GM18498 (cell line): ENCODE data around the gene NVL.

Experiments used
- ATAC-seq: cut with Tn5 transposase; IDR thresholded peaks from one replicate; pipeline ENCODE4 v1.9.1; 2021; ENCODE audit warnings: mild to moderate bottlenecking, moderate library complexity; ENCODE audit not compliant: unreplicated experiment

The NVL gene

DNA sequence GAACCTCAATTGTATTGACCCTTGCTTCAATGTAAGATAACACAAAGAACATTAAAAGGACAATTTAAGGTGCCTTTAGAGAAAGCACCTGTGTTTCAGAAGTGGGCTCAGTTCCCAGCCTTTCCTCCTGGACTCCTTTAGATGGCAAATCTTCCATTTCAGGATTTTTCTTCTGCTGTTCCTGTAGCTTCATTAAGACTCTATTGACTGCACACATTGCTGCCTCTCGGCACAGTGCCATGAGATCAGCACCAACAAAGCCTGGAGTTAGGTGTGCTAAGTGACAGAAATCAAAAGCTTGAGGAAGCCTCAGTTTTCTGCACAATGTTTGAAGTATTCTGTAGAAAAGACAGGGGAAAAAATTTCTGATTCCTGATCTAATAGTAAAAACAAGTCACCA is 40.6 kb downstream of the NVL start:
- no peak for ATAC-seq

DNA sequence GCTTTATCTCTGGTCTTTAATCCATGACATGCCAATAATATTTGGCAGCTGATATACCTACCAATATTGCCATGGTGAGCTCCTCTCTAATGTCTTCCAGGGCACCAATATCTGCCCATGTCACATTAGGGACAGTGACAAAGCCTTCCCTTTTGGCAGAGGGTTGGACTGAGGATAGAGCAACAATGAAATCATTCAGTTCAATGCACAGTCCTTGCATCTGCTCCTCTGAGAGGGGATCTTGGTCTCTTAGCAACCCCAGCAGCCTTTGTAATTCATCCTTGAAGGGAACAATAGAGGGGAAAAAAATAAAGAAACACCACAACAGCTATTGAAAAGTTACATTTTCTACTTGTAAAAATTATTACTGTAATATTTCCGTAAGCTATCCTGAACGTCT is 42.3 kb downstream of the NVL start:
- ATAC-seq: no peak

DNA sequence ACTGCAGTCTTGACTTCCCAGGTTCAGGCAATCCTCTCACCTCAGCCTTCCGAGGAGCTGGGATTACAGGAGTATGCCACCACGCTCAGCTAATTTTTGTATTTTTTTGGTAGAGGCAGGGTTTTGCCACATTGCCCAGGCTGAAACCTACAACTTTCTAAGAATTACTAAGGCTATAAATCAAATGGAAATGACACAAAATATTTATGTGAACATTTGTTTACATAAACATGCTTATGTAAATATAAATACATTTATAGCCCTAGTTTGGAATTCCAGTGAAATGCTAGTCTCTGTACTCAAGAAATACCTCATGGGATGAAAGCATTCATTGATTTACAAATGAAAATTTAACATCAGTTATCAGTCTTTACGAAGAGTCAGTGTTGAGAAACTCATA is 47.8 kb downstream of the NVL start:
- ATAC-seq: no peak

DNA sequence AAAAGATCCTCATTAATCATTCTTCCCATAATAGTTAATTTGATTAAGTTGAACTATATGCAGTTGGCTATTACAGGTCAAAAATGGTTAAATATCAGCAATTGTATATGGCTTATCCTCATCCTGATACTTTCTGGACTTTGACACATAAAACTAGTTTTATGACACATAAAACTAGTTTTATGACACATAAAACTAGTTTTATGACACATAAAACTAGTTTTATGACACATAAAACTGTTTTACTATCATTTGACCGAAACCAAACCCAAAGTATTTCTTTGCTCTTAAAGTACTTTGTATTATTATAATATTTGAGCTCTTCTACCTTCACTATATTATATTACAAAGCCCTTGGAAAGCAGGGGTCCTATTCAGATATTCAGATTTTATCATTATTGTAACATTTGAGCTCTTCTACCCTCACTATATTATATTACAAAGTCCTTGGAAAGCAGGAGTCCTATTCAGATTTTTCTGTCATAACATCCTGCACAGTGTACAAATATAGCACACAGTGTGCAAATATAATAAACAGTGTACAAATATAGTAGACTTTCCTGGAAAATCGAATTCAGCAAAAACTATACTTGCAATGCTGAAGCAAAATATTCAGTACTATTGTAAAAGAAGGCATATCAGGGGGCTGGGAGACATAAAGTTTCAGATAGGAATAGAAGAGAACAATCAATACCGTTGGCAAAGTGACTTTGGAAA is 53.0 kb downstream of the NVL start:
- no peak for ATAC-seq

DNA sequence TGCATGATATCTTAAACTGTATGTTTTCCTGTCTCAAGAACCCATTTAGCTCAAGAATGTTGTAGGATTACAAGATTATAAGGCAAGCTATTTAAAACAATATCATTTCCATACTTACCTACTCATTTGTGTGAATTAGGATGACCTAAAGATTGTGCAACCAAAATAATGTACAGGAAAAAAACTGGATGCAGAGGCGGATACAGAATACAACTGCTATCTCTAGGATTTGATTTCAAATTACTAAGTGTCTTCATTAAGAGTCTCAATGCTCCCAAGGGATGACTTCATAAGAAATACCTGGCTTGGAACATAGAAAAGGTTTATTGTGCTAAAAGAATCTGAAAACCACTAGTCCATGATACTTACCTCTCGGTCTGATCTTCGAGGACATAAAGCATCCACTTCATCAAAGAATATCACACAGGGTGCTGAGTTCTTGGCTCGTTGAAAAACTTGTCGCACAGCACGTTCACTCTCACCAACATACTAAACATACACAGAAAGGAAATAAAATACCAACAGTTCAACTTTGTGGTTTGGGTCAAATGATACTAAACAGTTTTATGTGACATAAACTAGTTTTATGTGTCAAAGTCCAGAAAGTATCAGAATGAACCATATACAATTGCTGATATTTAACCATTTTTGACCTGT is 54.9 kb downstream of the NVL start:
- ATAC-seq: no peak

DNA sequence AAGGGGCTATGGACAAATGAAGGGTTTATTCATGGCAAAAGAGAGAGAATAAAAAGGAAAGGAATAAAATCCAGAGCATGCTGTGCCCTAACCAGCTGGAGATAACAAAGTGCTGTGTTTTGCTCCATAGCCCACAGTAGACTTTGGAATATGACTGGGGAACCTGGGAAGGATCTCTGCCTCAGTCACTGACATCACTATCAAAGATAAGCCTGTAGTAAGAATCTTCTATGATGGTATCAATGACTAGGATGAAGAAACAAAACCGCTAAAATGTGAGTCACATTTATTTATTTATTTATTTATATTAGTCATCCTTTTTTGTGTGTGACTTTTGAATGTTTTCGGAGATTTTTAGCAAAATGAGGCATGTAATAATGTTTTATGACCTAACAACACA is 56.3 kb downstream of the NVL start:
- no peak for ATAC-seq

DNA sequence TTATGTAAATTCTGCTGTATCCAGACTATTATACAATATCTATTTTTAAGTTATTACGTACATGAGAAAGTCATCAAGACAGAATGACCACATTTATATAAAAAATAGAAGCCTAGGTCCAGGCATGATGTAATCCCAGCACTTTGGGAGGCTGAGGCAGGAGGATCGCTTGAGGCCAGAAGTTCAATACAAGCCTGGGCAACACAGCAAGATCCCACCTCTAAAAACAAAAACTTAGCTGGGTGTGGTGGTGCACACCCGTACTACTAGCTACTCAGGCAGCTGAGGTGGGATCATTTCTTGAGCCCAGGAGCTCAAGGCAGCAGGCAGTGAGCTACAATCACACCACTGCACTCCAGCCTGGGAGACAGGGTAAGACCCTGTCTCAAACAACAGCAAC is 58.9 kb downstream of the NVL start:
- no peak for ATAC-seq

DNA sequence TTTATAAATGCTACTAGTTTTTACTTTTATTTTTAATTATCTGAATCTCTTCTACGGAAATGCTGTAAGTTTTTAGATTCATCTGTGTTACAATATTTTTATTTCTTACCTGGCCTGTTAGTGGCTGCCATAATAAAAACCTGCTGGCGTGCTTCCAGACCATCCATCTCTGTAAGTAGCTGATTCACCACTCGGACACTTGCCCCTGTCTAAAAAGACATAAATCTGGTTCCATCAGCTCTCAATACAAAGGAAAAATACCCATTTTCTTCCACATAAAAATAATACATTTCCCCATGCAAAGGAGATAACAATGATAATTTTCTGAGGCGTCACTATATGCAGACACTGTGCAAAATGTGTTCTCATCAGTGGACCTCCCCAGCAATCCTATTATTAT is 62.0 kb downstream of the NVL start:
- ATAC-seq: no peak

DNA sequence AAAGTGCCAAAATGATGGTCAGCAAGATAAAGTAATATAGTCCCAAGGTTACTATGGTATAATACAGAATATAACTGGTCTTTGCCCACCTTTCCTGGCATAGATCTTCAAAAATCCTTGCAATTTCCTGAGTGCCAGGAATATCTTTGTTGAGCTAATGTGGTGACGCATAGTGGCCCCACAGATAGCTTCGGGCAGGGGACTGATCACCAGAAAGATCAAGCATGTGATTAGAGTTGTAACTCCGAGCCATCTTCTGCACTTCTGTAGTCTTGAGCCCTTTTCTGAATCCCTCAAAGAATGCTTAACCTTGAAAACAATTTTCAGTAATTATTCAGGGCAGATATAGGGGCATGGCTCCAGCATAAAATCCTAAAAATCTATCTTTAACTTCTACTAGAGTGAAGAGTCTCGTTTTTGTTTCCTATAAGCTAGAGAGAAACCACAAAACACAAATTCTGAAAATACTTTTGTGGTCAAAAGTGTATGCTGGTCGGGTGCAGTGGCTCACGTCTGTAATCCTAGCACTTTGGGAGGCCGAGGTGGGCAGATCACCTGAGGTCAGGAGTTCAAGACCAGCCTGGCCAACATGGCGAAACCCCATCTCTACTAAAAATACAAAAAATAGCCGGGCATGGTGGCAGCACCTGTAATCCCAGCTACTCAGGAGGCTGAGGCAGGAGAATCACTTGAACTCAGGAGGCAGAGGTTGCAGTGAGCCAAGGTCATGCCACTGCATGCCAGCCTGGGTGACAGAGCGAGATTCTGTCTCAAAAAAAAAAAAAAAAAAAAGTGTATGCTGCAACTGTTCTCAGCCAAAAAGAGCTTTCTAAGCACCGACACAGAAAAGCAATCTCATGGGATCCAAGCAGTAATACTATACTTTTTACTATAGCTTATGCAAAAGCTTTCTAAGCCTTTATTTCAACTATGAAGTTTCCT is 62.8 kb downstream of the NVL start:
- peak; percentile 48 for ATAC-seq

DNA sequence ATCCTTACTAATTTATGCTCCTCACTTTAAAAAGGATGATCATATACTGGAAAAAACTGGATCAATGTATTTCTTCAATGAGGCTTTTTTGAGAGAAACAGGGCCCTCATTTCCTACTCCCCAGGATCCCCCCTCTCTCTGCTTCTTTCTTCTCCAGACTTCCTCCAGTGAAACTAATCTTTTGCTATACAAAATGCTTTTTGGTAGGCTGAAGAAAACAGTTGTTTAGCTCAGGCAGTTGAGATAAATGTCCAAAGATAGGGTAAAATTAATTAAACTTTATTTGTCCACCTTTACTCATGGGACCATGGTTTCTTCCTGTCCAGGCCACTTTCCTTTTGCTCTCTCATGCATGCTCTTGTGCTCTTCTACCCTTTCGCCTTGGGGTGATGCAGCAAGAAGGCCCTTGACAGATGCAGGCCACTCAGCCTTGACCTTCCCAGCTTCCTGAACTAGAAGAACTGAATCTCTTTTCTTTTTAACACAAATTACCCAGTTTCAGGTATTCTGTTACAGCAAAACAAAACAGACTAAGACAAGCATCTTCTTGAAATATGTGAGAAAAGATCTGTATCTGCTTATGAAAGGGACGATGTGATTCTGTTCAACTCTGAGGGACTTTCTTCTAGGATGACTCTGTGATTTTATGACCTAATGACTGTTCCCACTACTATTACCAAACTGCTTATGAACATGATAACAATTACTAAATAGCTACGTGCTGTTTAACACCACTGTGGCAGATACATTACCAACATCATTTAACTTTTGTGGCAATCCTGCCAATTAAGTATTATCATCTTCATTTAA is 63.7 kb downstream of the NVL start:
- ATAC-seq: peak; percentile 62

DNA sequence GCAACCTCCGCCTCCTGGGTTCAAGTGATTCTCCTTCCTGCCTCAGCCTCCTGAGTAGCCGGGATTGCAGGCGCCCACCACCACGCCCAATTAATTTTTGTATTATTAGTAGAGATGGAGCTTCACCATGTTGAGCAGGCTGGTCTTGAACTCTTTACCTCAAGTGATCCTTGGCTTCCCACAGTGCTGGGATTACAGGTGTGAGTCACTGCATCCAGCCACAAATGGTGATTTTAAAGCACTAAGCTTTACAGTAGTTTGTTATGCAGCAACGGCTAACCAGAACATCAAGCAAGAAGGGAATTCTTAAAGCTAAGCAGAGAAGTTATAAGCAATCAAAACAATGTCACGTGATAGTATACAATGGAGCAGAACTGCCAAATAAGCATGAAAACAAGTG is 65.7 kb downstream of the NVL start:
- ATAC-seq: no peak

DNA sequence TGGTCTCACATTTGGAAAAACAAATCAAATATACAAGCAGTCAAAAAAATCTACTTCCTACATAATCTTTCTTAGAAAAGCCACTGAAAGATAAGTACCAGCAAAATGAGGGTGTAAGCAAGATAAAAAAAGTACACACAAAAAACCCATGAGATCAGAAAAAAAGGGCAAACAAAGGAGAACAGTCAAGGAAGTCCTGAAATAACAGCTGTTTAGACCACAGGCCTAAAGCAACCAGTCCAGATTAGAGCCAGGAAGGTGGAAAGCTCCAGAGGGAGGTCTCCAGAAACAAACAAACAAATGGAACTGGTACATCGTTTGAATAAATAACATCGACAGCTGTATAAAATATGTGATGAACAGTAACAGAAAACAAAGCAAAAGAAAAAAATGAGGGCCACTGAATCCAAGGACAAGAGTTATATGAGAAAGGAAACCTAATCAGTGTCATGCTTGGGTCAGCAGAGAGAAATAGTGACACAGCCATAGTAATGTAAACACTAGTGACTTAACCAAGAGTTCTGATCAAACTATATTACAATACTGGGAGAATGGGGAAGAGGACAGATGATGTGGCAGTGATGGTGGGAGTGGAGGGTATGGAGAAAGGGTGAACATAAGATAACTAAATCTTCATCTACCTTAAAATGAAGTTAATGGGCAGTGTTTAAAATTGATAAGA is 67.5 kb downstream of the NVL start:
- no peak for ATAC-seq

DNA sequence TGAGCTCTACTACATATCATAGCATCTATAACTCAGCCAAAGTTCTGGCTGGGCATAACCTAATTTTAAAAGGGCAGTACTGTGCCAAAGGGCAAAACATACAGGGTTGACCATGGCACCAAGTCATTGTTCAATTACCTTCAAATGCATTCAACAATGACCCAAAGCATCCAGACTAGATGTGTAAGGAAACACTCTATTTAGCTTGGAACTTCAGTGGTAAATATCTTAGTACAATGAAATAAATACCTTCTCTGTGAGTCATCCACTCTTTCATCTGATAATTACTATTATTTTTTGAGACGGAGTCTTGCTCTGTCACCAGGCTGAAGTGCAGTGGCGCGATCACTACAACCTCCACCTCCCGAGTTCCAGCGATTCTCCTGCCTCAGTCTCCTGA is 70.0 kb downstream of the NVL start:
- ATAC-seq: no peak

DNA sequence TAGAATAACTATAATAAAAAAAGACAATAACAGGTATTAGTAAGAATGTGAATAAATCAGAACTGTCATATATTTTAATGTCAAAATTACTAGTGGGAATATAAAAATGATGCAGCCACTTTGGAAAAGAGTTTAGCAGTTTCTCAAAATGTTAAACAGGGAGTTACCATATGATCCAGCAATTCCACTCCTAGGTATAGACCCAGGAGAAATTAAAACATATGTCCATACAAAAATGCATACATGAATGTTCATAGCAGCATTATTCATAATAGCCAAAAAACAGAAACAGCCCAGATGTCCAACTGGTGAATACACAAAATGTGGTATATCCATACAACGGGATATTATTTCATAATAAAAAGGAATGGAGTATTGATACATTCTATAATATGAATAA is 71.6 kb downstream of the NVL start:
- no peak for ATAC-seq

DNA sequence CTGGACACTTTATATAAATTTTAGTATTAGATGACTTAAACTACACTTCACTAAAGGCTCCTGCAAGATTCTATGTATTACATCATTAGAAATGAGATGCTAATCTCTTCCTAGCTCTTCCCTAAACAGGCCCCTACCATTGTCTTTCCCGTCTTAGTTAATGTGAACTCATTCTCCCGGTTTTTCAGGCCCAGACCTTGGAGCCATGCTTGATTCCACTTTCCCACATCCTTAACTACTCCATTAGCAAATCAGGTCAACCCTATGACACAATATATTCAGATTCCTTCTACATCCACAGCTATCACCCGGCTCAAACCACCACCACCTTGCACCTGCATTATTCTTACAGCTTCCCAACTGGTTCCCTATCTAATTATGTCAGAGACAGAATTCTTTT is 73.3 kb downstream of the NVL start:
- no peak for ATAC-seq

DNA sequence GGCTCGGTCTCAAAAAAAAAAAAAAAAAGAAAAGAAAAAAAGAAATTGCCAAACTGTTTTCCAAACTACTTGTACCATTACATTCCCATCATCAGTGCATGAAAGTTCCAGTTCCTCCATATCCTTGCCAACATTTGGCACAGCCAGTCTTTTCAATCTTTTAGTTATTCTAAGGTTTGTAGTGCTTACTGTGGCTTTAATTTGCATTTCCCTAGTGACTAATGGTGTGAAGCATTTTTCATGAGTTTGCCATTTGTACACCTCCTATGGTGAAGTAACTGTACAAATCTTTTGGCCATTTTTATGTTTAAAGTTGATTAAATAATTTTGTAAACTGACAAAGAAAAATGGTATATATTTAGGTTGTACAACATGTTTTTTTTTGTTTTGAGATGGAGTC is 76.3 kb downstream of the NVL start:
- no peak for ATAC-seq

DNA sequence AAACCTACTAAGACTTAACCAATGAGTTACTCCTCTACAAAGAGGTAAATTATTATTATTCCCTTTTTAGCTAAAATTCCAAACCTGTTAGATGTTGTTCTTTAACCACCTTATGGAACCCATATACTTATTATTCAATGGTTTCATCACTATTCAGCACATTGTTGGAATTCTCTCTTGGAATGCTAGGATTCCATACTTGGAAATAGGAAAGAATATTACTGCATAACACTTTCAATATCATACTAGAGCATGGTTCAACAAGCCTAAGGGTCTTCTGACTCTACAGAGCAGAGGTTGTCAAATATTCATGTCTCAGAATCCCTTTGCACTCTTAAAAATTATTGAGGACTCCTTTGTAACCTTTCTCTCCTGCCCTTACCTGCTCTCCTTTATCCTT is 77.5 kb downstream of the NVL start:
- ATAC-seq: no peak

DNA sequence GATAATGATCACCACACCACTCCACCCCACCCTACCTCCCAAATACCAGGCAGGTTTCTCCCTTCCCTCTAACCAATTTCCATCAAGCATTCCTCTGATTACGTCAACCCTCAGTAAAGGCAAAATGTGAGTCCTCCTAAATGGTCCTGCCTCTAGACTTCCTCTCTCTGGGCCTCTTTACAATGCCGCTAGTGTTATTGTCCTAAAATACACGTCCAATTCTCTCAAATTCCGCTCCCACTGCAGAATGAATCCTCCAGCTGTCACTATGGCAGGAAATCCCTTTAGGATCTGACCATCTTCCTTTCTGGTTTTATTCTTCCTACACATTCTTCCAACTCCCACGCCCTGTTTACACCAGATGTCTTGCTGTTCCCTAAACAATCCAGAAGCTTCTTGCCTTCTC is 78.2 kb downstream of the NVL start:
- no peak for ATAC-seq

DNA sequence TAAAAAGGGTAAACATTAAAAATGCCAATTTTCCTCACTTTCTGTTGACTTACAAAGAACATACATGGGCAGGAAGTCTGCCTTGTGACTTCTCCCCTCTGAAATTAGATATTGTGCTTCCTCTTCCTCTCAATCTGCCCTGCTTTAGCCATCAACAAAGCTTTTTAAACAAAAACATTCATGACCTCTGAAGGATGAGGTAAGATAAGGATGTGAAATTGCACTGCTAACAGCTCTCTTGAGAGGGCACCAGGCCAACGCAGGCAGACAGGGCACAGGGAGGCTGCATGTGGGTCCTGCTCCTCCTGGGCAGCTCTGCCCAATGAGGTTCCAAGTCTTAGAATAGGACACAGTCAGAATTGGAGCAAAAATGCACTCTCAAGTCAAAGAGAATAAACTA is 84.8 kb downstream of the NVL start:
- peak; percentile 63 for ATAC-seq

DNA sequence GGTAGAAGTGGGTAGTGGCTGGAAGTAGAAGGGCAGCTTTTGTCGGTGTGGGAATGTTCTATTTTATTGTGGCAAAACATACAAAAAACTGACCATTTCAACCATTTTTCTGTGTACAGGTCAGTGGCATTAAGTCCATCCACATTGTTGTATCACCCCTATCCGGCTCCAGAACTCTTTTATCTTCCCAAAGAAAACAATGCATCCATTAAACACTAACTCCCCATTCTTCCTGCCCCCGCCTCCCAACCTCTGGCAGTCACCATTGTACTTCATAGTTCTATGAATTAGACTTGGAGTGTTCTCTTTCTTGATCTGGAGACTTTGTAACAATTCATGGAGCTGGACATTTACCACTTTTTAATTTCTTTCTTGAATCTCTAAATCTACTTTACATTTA is 91.2 kb downstream of the NVL start:
- ATAC-seq: no peak
